GM18520 (cell line): ENCODE measurements around the gene FBXO31.

Source experiments
- ATAC-seq: cut with Tn5 transposase; IDR thresholded peaks from one replicate; pipeline ENCODE4 v1.9.1; 2021; ENCODE audit not compliant: unreplicated experiment

FBXO31 gene

DNA sequence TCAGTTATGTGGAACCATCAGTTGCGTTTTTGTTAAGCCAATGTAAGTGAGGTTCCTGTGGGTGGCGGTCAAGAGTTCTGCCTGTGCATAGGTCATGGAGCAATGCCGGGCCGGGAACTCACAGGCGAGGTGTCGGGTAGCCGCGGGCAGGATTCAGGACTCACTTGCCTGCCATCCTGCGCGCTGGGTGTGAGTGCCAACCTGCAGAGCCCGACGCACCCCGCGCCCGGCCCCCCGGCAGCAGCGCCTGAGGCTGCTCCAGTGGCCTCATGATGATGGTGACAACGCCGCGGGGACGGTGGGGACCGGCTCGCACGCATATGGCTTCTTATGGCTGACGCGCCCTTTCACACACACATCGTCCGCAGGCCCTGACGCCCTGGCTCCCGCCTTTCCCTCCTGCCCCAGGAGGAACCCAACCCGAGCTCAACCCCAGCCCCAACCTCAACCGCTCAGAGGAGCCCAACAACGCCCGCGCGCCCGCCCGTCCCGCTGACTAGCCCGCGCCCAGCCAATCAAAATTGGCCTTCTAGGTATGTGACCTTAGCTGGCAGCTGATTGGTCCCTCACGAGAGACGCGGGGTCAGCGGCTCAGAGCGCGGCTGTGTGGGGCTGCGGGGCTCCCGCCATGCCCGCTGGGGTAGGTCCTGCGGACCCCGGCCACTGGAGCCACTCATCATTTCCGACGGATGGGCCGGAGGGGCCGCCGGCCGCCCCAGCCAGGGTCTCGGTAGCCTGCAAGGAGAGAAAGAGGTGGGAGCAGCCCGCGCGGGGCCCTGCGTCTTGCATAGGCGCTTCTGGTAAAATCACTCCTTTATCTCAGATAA lies 66.4 kb downstream of the FBXO31 start, which contains the start of gene C16orf95:
C16orf95 (minus strand) TSS at position 470 of the 827 bp plus-strand sequence; CDS start at position 320, 150 bp downstream.
- peak; percentile 81 for ATAC-seq

- ATAC-seq, result no peak
These were observed 67.1 kb downstream of the FBXO31 start for GRCh38 chr16:87316450-87316922.

- no peak for ATAC-seq
These were observed 68.6 kb downstream of the FBXO31 start for GRCh38 chr16:87314990-87315420.

- no peak for ATAC-seq
These were observed 71.6 kb downstream of the FBXO31 start for GRCh38 chr16:87312008-87312407.

- ATAC-seq, result no peak
These were observed 72.2 kb downstream of the FBXO31 start for GRCh38 chr16:87311387-87311786.

DNA sequence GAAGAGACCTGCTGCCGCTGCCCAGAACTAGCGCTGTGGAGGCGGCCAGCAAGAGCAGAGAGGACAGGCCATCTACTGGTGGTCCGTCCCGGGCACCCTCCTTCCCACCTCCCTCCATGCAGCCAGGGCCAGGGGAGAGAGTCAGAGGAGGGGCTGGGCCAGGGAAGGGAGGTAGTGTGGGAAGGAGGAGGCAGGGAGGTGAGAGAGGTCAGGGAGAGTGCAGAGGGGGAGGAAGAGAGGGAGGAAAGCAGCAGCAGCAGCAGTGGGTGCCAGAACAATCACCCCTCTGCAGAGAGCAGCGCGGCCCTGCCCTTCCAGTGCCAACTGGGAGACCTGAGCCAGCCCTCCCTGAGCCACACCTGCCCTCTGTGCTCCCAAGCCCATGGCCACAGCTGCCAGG lies 73.0 kb downstream of the FBXO31 start:
- no peak for ATAC-seq

DNA sequence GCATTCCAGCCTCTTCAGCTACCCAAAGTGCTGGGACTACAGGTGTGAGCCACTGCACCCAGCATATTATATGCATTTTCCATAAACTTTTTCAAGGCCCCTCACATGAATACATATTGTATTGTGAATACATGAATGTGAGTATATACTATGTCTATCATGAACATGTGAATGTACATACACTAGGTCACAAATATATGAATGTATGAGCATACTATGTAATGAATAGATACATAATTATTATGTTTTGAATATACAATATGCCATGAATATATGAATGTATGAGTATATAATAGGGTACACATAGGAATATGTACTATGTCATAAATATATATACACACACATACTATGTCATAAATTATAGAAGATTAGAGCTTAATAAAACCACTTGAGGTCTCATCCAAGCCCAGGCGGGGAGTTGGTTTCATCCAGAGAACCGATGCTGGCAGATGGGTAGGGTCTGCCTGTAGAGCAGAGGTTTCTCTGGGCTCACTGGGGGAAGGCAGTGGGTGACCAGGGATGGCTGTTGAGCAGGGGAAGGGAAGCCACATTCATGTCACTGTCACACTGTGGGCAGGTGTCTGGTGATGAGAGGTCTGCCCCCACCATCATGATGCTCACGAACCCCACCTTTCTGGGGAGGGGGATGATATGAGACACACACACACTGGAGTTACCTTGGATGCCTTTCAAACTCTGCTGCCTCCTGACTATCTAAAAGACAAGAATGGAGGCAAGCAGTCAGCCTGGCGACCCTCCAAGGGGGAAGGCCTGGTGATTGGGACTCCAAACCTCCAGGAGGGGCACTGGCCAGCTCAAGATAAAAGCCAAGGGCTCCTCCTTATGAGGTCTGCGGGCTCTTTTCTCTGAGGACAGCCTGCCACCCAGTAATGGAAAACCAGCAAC lies 73.7 kb downstream of the FBXO31 start:
- no peak for ATAC-seq

DNA sequence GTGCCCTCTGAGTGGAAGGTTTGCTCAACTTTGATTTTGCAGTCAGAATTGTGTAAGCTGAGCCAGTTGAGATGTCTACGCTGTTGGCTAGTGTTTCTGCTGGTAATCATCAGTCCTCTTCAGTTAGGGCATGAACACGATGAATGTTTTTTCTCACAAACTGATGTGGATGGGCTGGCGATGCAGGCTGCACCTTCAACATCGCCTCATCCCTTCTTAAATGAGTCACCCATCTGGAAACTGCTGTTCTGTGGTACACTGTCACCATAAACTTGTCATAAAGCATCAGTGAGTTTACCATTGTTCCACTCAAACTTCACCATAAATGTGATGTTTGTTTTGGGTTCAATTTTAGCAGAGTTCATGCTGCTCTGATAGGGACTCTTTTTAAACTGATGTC lies 74.8 kb downstream of the FBXO31 start:
- ATAC-seq, result no peak

GRCh38 chr16:87306516-87306915 lies 77.1 kb downstream of the FBXO31 start:
- ATAC-seq, result no peak

DNA sequence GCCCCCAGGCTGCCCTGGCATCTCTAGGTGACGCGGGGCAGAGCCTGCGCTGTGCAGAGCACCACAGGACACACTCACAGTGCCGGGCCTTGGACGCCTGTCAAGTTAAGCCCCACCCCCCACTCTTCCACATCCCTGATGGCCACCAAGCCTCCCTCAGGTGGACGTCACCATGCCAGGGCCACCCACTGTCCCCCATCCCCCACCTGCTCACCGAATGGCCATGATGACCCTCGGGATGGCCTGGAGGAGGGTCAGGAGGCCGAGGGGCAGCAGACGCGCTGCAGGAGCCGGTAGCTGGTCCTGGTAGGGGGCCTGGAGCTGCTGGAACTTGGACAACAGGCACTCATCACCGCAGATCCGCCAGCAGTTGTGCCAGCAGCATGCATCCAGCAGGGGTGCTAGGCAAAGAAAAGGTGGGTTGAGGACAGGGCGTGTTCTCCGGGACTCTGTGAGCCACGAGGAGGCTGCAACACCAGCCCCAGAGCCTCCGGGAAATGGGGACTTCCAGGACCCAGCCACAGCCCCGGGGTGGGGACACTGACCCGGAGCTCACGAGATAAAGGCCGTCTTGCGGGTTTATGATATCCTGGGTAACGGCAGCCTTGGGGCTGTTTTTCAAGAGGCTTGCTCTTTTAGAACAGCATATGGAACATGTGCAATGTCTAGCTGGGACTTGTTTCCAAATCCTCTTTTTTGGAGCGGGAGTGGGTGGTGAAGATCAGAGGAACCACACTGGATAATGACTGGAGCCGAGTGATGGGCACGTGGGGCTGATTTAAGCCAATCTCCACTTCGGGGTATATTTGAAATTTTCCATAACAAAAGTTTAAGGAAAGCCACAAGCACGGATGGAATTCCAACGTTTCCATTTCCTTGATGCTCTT lies 77.8 kb downstream of the FBXO31 start:
- no peak for ATAC-seq

- ATAC-seq, result no peak
These were observed 78.6 kb downstream of the FBXO31 start for GRCh38 chr16:87304951-87305350.

DNA sequence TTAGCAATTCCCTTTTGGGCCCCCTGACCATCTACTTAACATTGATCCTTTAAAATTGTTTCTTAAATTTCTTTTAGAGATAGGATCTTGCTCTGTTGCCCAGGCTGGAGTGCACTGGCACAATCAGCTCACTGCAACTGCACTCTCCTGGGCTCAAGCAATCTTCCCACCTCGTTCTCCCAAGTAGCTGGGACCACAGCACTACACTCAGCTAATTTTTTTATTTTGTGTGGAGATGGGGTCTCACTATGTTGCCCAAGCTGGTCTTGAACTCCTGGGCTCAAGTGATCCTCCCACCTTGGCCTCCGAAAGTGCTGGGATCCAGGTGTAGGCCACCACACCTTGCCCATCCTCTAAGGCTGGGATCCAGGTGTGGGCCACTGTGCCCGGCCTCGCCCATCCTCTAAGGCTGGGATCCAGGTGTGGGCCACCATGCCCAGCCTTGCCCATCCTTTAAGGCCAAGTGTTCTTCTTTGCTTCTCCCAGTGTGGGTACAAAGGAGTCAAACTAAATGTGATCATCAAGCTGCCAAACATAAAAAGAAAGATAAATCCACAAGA lies 79.5 kb downstream of the FBXO31 start:
- no peak for ATAC-seq

DNA sequence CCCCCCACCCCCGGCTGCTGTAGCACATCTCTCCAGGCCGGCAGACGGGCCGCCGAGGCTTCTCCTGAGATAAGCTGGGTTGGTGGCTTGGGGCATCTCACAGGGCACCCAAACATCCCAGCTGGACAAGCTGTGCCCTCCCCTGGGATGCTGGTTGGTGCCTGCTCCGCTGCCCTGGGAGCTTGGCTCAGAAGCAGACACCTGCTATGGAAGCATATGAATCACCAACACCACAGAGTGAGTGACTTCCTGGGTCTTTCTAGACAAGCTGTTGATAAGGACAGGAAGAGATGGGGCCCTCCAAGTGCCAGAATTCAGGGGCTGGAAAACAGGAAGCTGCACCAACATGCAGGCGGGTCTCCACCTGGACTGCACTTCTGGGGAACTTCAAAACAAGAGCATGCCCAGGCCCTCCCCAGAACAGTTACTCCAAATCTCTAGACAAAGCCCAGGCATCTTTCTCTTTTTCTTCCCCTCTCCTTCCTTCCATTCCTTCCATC lies 80.1 kb downstream of the FBXO31 start:
- ATAC-seq, result no peak

- ATAC-seq, result no peak
These were observed 84.6 kb downstream of the FBXO31 start for GRCh38 chr16:87298857-87299465.

DNA sequence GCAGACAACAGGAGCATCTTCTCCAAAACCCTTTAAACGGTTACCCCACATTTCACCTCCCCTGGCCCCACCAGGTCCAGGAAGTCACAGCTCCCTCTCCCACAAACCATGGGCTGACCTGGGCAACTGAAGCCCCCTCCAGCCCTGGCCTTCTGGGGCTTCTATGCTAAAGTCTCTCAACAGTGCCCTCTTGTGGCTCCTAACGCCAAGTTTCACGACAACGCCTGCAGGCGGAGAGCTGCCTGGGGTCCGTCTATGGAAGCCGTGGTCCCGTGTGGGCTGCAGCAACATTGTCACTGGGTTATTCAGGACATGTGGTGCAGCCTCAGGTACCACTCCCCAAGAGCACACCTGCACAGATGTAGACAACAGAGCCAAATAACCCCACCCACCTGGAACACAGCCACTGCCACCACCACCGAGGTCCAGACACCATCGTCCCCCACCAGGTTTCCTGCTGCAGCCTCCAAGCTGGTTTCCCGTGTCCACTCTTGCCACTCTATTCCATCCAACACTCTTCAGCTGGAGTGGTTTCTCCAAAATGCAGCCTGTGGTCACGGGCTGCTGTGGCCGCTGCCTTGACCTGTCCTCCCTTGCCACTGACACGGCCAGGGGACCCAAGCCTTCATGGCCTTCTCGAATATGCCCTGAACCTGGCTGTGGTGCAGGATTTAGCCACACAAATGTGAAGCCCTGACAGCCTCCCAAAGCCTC lies 85.5 kb downstream of the FBXO31 start:
- no peak for ATAC-seq

- no peak for ATAC-seq
These were observed 86.2 kb downstream of the FBXO31 start for GRCh38 chr16:87297407-87297806.

- no peak for ATAC-seq
These were observed 87.7 kb downstream of the FBXO31 start for GRCh38 chr16:87295661-87296531.

- no peak for ATAC-seq
These were observed 88.3 kb downstream of the FBXO31 start for GRCh38 chr16:87295259-87295658.
